ENCODE data around the gene KLHL25.

GRCh38 chr15:85763157-85763556 is 31.6 kb downstream of the KLHL25 start:
- TF ChIP-seq MAFK (IDR thresholded peaks at IDR 0.05; ENCODE audit: partially characterized antibody) (no peak), CTCF (IDR thresholded peaks at IDR 0.05) (no peak), EHMT2 (IDR thresholded peaks at IDR 0.05; ENCODE audit: low read depth) (no peak), CEBPB (IDR thresholded peaks at IDR 0.05) (no peak), JUNB (IDR thresholded peaks at IDR 0.05) (no peak), EP300 (IDR thresholded peaks at IDR 0.05) (no peak), NR3C1 (IDR thresholded peaks at IDR 0.05) (no peak), JUN (IDR thresholded peaks at IDR 0.05) (no peak), MAX (IDR thresholded peaks at IDR 0.05) (no peak), TP53 (CRISPR knock-in tag; IDR thresholded peaks at IDR 0.05) (no peak), ZC3H11A (IDR thresholded peaks at IDR 0.05) (no peak), USF2 (IDR thresholded peaks at IDR 0.05) (no peak)

Measured in A549 (cell line).